DND-41 (cell line): ENCODE results near the gene FAM187B.

ENCODE experiments used
- ATAC-seq: fragments of 200-7000 bp; cut with Tn5 transposase; 3 replicates; pipeline ENCODE4 v1.9.1; 2021; ENCODE audit warnings: low read depth; ENCODE audit not compliant: insufficient read depth
- DNase-seq: peaks from one replicate; pipeline ENCODE4 v3.0.0-alpha.2; 2020
- H2AFZ ChIP-seq: 2 replicates; pipeline ENCODE4 v1.6.0; 2012; ENCODE audit warnings: low read depth, low read length
- H3K27ac ChIP-seq: 2 replicates; pipeline ENCODE4 v1.5.1; 2012; ENCODE audit warnings: low read length, inconsistent platforms
- H3K27me3 ChIP-seq: fragments of 200-600 bp; sonication (generic); 2 replicates; pipeline ENCODE4 v1.6.0; 2012; ENCODE audit warnings: low read length, mild to moderate bottlenecking, inconsistent platforms; ENCODE audit not compliant: insufficient read depth, poor library complexity
- H3K36me3 ChIP-seq: 2 replicates; pipeline ENCODE4 v1.5.1; 2012; ENCODE audit warnings: low read length, inconsistent platforms; ENCODE audit not compliant: insufficient read depth
- H3K4me1 ChIP-seq: 2 replicates; pipeline ENCODE4 v1.5.1; 2012; ENCODE audit warnings: mild to moderate bottlenecking, low read length; ENCODE audit not compliant: insufficient read depth
- H3K4me2 ChIP-seq: 2 replicates; pipeline ENCODE4 v1.6.0; 2012; ENCODE audit warnings: mild to moderate bottlenecking, moderate library complexity, low read length, inconsistent platforms; ENCODE audit not compliant: insufficient read depth
- H3K4me3 ChIP-seq, 2 experiments: fragments of 200-600 bp in 1 of 2; shearing (Covaris generic) in 1 of 2; 2 replicates each; pipeline ENCODE4 v1.5.1; 2012 to 2016; ENCODE audit warnings: inconsistent platforms in 2 of 2, low read length in 2 of 2, mild to moderate bottlenecking in 2 of 2, low read depth in 1 of 2, moderate library complexity in 1 of 2
- H3K79me2 ChIP-seq: 2 replicates; pipeline ENCODE4 v1.6.0; 2012; ENCODE audit warnings: low read length, inconsistent platforms; ENCODE audit not compliant: insufficient read depth
- H3K9ac ChIP-seq: 2 replicates; pipeline ENCODE4 v1.6.0; 2012; ENCODE audit warnings: low read depth, mild to moderate bottlenecking, inconsistent platforms, low read length, moderate library complexity
- H3K9me3 ChIP-seq: 2 replicates; pipeline ENCODE4 v1.5.1; 2012; ENCODE audit warnings: low read length, moderate library complexity, mild to moderate bottlenecking, inconsistent platforms; ENCODE audit not compliant: insufficient read depth, severe bottlenecking
- H4K20me1 ChIP-seq: 2 replicates; pipeline ENCODE4 v1.6.0; 2012; ENCODE audit warnings: low read length; ENCODE audit not compliant: insufficient read depth
- EZH2 ChIP-seq: IDR thresholded peaks from 3 replicates; pipeline ENCODE4 v1.6.1; 2012; ENCODE audit warnings: borderline replicate concordance, low read depth, mild to moderate bottlenecking, moderate library complexity, low read length, inconsistent platforms; ENCODE audit not compliant: severe bottlenecking
- TF ChIP-seq, protein P1 (sequence below): IDR thresholded peaks from 2 replicates; pipeline ENCODE4 v1.5.1; 2012; ENCODE audit warnings: borderline replicate concordance, low read length, moderate library complexity, mild to moderate bottlenecking; ENCODE audit not compliant: poor library complexity, severe bottlenecking; ENCODE audit errors: extremely low read depth

Gene FAM187B

DNA sequence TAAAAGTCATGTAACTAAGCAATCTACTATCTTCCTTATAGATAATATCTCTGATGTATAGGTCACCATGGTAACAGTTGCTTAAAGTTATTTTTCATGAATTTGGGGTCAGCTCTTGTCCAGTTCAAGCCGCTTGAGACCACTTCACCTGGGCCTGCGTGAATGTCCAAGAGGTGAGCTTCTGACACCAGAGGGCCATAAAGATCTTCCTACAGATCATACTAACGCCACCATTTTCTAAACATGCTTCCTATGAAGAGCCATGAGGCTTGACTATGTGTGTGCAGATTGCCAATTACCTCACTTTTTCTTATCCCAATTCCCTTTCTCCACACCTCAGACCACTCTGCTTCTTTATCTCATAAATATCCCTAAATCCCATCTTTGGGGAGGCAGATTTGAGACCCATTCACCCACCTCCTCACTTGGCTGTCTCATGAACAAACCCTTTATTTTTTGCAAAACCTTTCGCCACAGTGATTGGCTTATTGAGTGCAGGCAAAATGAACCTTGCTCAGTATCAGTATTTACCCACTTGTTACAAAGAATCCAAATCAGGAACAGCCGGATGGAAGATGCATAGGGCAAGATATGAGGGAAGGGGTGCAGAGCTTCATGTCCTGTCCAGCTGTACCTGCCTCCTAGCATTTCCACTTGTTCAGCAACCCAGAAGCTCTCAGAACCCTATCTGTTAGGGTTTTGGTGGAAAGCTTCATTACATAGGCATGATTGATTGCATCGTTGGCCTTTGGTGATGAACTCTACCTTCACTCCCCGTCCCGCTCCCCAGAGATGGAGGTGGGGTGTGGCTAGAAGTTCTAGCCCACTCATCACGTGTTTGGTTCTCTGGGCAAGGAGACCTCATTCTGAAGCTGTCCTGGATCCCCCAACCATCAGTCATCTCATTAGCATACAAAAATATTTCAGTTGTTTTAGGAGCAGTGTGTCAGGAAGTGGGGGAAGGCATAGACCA is 34.2 kb downstream of the FAM187B start:
- Histone ChIP-seq H3K4me1 (no peaks in the 10 kb centered on the region), H3K27ac (no peak overlapping the region), H3K36me3 (no peaks in the 10 kb centered on the region), H2AFZ (no peak overlapping the region), H3K9me3 (no peaks in the 10 kb centered on the region), H3K79me2 (no peaks in the 10 kb centered on the region), H3K4me3 (no peak overlapping the region), H4K20me1 (no peaks in the 10 kb centered on the region), H3K9ac (no peak overlapping the region), H3K27me3 (no peaks in the 10 kb centered on the region), H3K4me2 (no peak overlapping the region)
- DNase-seq: no peak
- ATAC-seq: no peak
- TF ChIP-seq, protein P1, sequence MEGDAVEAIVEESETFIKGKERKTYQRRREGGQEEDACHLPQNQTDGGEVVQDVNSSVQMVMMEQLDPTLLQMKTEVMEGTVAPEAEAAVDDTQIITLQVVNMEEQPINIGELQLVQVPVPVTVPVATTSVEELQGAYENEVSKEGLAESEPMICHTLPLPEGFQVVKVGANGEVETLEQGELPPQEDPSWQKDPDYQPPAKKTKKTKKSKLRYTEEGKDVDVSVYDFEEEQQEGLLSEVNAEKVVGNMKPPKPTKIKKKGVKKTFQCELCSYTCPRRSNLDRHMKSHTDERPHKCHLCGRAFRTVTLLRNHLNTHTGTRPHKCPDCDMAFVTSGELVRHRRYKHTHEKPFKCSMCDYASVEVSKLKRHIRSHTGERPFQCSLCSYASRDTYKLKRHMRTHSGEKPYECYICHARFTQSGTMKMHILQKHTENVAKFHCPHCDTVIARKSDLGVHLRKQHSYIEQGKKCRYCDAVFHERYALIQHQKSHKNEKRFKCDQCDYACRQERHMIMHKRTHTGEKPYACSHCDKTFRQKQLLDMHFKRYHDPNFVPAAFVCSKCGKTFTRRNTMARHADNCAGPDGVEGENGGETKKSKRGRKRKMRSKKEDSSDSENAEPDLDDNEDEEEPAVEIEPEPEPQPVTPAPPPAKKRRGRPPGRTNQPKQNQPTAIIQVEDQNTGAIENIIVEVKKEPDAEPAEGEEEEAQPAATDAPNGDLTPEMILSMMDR: no peak
- TF ChIP-seq EZH2: no peak

DNA sequence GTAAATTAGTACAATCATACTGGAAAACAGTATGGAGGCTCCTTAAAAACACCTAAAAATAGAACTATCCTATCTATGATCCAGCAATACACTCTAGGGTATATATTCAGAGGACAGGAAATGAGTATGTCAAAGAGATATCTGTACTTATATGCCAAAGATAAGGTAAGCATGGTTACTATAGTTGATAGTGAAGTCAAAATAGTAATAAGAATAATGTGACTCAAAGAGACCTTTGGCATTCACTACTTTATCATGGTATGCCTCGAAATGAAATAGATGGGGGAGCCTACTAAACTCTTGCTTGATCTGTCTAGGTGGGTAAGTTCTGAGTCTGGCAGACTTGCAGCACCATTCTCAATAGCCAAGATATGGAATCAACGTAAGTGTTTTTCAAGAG is 43.7 kb downstream of the FAM187B start:
- Histone ChIP-seq H3K9me3 (no peaks in the 10 kb centered on the region), H3K27me3 (no peaks in the 10 kb centered on the region), H3K4me2 (no peak overlapping the region), H3K79me2 (no peaks in the 10 kb centered on the region), H3K36me3 (no peaks in the 10 kb centered on the region), H2AFZ (no peak overlapping the region), H3K4me1 (no peaks in the 10 kb centered on the region), H4K20me1 (no peaks in the 10 kb centered on the region), H3K9ac (no peak overlapping the region), H3K27ac (no peak overlapping the region), H3K4me3 (no peak overlapping the region)
- ATAC-seq: no peak
- DNase-seq: no peak
- TF ChIP-seq, protein P1: no peak
- TF ChIP-seq EZH2: no peak

- Histone ChIP-seq H3K27ac (no peak overlapping the region), H3K9ac (no peak overlapping the region), H3K9me3 (no peaks in the 10 kb centered on the region), H3K4me2 (no peak overlapping the region), H3K27me3 (no peaks in the 10 kb centered on the region), H4K20me1 (no peaks in the 10 kb centered on the region), H2AFZ (no peak overlapping the region), H3K4me1 (no peaks in the 10 kb centered on the region), H3K79me2 (no peaks in the 10 kb centered on the region), H3K4me3 (no peak overlapping the region), H3K36me3 (no peaks in the 10 kb centered on the region)
- ATAC-seq (no peak), DNase-seq (no peak)
- TF ChIP-seq, protein P1: no peak
- TF ChIP-seq EZH2: no peak
These were observed 44.3 kb downstream of the FAM187B start for GRCh38 chr19:35184267-35184666.
